Neutrophil (primary cell): ENCODE results near the gene SEC16B.

Experiments used
- H3K27ac ChIP-seq: fragments of 200-600 bp; sonication (generic); 2 replicates; pipeline ENCODE4 v1.5.1; 2016; ENCODE audit warnings: mild to moderate bottlenecking, moderate library complexity
- H3K27me3 ChIP-seq: fragments of 200-600 bp; sonication (generic); 2 replicates; pipeline ENCODE4 v1.6.0; 2016; ENCODE audit warnings: mild to moderate bottlenecking
- H3K36me3 ChIP-seq: fragments of 200-600 bp; sonication (generic); 2 replicates; pipeline ENCODE4 v1.5.1; 2017
- H3K4me1 ChIP-seq, 2 experiments: fragments of 200-600 bp in 1 of 2; sonication (generic) in 1 of 2; 1 replicate in 1 of 2; 2 replicates in 1 of 2; pipeline versions ENCODE4 v1.5.1 to v1.6.1; 2013 to 2016; ENCODE audit warnings: low read depth in 1 of 2, low read length in 1 of 2, mild to moderate bottlenecking in 1 of 2, moderate library complexity in 1 of 2; ENCODE audit not compliant: control insufficient read depth in 1 of 2, insufficient read depth in 1 of 2
- H3K4me3 ChIP-seq, 2 experiments: fragments of 200-600 bp in 1 of 2; sonication (generic) in 1 of 2; 1 replicate in 1 of 2; 2 replicates in 1 of 2; pipeline ENCODE4 v1.5.1; 2013 to 2016; ENCODE audit warnings: low read depth in 1 of 2, low read length in 1 of 2, mild to moderate bottlenecking in 1 of 2, moderate library complexity in 1 of 2
- H3K9me3 ChIP-seq: fragments of 200-600 bp; sonication (generic); 2 replicates; pipeline ENCODE4 v1.5.1; 2016
- CTCF ChIP-seq: fragments of 200-600 bp; sonication (generic); IDR thresholded peaks from 2 replicates; pipeline ENCODE4 v1.5.1; 2016; ENCODE audit warnings: antibody characterized with exemption

Gene SEC16B

GRCh38 chr1:177920091-177920490, 49.8 kb downstream of the SEC16B start:
- no peak for TF ChIP-seq CTCF
- Histone ChIP-seq H3K27me3 (peaks cover 7% of the 10 kb centered on the region), H3K27ac (no peak overlapping the region), H3K4me3 (no peak overlapping the region), H3K36me3 (no peaks in the 10 kb centered on the region), H3K4me1 (no peaks in the 10 kb centered on the region), H3K9me3 (no peaks in the 10 kb centered on the region)

GRCh38 chr1:177915641-177916040, 54.2 kb downstream of the SEC16B start:
- H3K4me3 ChIP-seq = no peak overlapping the region
- no peak for TF ChIP-seq CTCF

GRCh38 chr1:177914603-177915002, 55.3 kb downstream of the SEC16B start:
- TF ChIP-seq CTCF = no peak
- H3K36me3 ChIP-seq = no peaks in the 10 kb centered on the region
- no peaks in the 10 kb centered on the region for H3K4me1 ChIP-seq
- H3K27ac ChIP-seq = no peak overlapping the region
- H3K27me3 ChIP-seq = peaks cover 3% of the 10 kb centered on the region
- no peaks in the 10 kb centered on the region for H3K9me3 ChIP-seq
- no peak overlapping the region for H3K4me3 ChIP-seq

More at GRCh38 chr1:177915641-177916040, 54.2 kb downstream of the SEC16B start:
- no peaks in the 10 kb centered on the region for H3K36me3 ChIP-seq
- H3K27ac ChIP-seq = no peak overlapping the region
- H3K9me3 ChIP-seq = no peaks in the 10 kb centered on the region
- no peaks in the 10 kb centered on the region for H3K4me1 ChIP-seq
- H3K27me3 ChIP-seq = peaks cover 7% of the 10 kb centered on the region

GRCh38 chr1:177913762-177914540, 55.9 kb downstream of the SEC16B start:
- Histone ChIP-seq H3K36me3 (no peaks in the 10 kb centered on the region), H3K9me3 (no peaks in the 10 kb centered on the region), H3K4me3 (no peak overlapping the region), H3K4me1 (no peaks in the 10 kb centered on the region), H3K27ac (no peak overlapping the region), H3K27me3 (no peaks in the 10 kb centered on the region)
- TF ChIP-seq CTCF = no peak

GRCh38 chr1:177912991-177913390, 56.9 kb downstream of the SEC16B start:
- H3K4me1 ChIP-seq = no peaks in the 10 kb centered on the region
- TF ChIP-seq CTCF = no peak
- no peak overlapping the region for H3K4me3 ChIP-seq
- H3K9me3 ChIP-seq = no peaks in the 10 kb centered on the region
- H3K36me3 ChIP-seq = no peaks in the 10 kb centered on the region
- H3K27me3 ChIP-seq = peaks cover 6% of the 10 kb centered on the region
- H3K27ac ChIP-seq = no peak overlapping the region
